ENCODE measurements around the gene XAF1. TPM values are rescaled to one million over a fixed set of nuclear protein-coding genes. Genes with fewer than 3 reads are reported as not detected.

The XAF1 gene
- total and polyA plus RNA-seq, 2 experiments from 2014 or later: not detected

DNA sequence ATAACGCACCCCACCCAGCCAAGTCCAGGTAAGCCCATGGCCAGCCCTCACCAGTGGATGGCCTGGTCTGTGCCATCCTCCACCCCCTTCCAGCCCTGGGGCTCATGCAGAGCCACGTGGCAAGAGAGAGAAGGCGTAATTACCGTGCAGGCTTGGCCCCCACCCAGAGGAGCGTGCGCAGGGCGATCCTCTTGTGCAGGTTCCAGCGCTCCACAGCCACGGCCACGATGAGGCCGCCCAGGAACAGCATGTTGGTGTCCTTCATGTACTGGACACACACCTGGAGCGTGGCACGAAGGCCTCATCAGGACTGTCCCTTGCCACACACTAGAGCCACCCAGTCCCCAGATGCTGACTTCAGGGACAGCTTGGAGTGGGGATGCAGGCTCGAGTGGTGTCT is 49.3 kb upstream of the XAF1 start (continued):
- TF ChIP-seq, protein P1, sequence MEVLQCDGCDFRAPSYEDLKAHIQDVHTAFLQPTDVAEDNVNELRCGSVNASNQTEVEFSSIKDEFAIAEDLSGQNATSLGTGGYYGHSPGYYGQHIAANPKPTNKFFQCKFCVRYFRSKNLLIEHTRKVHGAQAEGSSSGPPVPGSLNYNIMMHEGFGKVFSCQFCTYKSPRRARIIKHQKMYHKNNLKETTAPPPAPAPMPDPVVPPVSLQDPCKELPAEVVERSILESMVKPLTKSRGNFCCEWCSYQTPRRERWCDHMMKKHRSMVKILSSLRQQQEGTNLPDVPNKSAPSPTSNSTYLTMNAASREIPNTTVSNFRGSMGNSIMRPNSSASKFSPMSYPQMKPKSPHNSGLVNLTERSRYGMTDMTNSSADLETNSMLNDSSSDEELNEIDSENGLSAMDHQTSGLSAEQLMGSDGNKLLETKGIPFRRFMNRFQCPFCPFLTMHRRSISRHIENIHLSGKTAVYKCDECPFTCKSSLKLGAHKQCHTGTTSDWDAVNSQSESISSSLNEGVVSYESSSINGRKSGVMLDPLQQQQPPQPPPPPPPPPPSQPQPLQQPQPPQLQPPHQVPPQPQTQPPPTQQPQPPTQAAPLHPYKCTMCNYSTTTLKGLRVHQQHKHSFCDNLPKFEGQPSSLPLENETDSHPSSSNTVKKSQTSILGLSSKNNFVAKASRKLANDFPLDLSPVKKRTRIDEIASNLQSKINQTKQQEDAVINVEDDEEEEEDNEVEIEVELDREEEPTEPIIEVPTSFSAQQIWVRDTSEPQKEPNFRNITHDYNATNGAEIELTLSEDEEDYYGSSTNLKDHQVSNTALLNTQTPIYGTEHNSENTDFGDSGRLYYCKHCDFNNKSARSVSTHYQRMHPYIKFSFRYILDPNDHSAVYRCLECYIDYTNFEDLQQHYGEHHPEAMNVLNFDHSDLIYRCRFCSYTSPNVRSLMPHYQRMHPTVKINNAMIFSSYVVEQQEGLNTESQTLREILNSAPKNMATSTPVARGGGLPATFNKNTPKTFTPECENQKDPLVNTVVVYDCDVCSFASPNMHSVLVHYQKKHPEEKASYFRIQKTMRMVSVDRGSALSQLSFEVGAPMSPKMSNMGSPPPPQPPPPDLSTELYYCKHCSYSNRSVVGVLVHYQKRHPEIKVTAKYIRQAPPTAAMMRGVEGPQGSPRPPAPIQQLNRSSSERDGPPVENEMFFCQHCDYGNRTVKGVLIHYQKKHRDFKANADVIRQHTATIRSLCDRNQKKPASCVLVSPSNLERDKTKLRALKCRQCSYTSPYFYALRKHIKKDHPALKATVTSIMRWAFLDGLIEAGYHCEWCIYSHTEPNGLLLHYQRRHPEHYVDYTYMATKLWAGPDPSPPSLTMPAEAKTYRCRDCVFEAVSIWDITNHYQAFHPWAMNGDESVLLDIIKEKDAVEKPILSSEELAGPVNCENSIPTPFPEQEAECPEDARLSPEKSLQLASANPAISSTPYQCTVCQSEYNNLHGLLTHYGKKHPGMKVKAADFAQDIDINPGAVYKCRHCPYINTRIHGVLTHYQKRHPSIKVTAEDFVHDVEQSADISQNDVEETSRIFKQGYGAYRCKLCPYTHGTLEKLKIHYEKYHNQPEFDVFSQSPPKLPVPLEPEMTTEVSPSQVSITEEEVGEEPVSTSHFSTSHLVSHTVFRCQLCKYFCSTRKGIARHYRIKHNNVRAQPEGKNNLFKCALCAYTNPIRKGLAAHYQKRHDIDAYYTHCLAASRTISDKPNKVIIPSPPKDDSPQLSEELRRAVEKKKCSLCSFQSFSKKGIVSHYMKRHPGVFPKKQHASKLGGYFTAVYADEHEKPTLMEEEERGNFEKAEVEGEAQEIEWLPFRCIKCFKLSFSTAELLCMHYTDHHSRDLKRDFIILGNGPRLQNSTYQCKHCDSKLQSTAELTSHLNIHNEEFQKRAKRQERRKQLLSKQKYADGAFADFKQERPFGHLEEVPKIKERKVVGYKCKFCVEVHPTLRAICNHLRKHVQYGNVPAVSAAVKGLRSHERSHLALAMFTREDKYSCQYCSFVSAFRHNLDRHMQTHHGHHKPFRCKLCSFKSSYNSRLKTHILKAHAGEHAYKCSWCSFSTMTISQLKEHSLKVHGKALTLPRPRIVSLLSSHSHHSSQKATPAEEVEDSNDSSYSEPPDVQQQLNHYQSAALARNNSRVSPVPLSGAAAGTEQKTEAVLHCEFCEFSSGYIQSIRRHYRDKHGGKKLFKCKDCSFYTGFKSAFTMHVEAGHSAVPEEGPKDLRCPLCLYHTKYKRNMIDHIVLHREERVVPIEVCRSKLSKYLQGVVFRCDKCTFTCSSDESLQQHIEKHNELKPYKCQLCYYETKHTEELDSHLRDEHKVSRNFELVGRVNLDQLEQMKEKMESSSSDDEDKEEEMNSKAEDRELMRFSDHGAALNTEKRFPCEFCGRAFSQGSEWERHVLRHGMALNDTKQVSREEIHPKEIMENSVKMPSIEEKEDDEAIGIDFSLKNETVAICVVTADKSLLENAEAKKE (CRISPR knock-in tag; IDR thresholded peaks at IDR 0.05): no peak
- TF ChIP-seq ETS1 (IDR thresholded peaks at IDR 0.05): no peak

GRCh38 chr17:6706996-6707395 is 48.9 kb upstream of the XAF1 start:
- H4K20me1 ChIP-seq (replicated peaks; ENCODE audit: insufficient read depth): no peaks in the 10 kb centered on the region
- peaks cover 3% of the 10 kb centered on the region; the same call in 1 of the 2 replicates for H3K4me1 ChIP-seq (ENCODE audit: insufficient read depth)
- no peak overlapping the region for H3K4me3 ChIP-seq
- no peak overlapping the region for H3K27ac ChIP-seq (ENCODE audit: low read depth)
- H3K4me1 Mint-ChIP-seq: peaks cover 5% of the 10 kb centered on the region
- H3K36me3 Mint-ChIP-seq (ENCODE audit: low read depth): no peaks in the 10 kb centered on the region; the same call in 2 of the 3 replicates
- peaks cover 18% of the 10 kb centered on the region for H3K27me3 Mint-ChIP-seq (ENCODE audit: insufficient read depth, low read depth, poor library complexity)
- no peak for DNase-seq (ENCODE audit: low spot score)
- no peak overlapping the region for H3K27ac Mint-ChIP-seq
- no peak overlapping the region for H2AFZ ChIP-seq
- H3K9me3 Mint-ChIP-seq: no peaks in the 10 kb centered on the region
- no peaks in the 10 kb centered on the region for H3F3A ChIP-seq (replicated peaks; ENCODE audit: low read depth)
- no peaks in the 10 kb centered on the region for H3K79me2 ChIP-seq (replicated peaks; ENCODE audit: insufficient read depth)
- no peak for ATAC-seq
- no peaks in the 10 kb centered on the region for H3K36me3 ChIP-seq (ENCODE audit: insufficient read depth)
- H3K4me2 ChIP-seq: no peak overlapping the region
- H3K9me2 ChIP-seq (ENCODE audit: insufficient read depth): no peaks in the 10 kb centered on the region
- H3K4me3 Mint-ChIP-seq: no peak overlapping the region
- H3K27me3 ChIP-seq (ENCODE audit: insufficient read depth): peaks cover 6% of the 10 kb centered on the region
- TF ChIP-seq EZH2 (IDR thresholded peaks at IDR 0.05; ENCODE audit: low read depth, unreplicated experiment): no peak
- TF ChIP-seq REST (IDR thresholded peaks at IDR 0.05; ENCODE audit: unreplicated experiment): no peak
- TF ChIP-seq ZNF114 (CRISPR knock-in tag; IDR thresholded peaks at IDR 0.05): no peak
- TF ChIP-seq STAT1 (IDR thresholded peaks at IDR 0.05; ENCODE audit: unreplicated experiment): no peak
- TF ChIP-seq, protein P2, sequence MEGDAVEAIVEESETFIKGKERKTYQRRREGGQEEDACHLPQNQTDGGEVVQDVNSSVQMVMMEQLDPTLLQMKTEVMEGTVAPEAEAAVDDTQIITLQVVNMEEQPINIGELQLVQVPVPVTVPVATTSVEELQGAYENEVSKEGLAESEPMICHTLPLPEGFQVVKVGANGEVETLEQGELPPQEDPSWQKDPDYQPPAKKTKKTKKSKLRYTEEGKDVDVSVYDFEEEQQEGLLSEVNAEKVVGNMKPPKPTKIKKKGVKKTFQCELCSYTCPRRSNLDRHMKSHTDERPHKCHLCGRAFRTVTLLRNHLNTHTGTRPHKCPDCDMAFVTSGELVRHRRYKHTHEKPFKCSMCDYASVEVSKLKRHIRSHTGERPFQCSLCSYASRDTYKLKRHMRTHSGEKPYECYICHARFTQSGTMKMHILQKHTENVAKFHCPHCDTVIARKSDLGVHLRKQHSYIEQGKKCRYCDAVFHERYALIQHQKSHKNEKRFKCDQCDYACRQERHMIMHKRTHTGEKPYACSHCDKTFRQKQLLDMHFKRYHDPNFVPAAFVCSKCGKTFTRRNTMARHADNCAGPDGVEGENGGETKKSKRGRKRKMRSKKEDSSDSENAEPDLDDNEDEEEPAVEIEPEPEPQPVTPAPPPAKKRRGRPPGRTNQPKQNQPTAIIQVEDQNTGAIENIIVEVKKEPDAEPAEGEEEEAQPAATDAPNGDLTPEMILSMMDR (conservative IDR thresholded peaks at IDR 0.05; ENCODE audit: low read depth in 2 of 2): no peak
